HL-60 (cell line): ENCODE results near the gene TMEM132D.

Source experiments
- DNase-seq, 2 experiments: peaks; one replicate each; pipeline ENCODE4 v3.0.0-alpha.2; 2010 to 2020; ENCODE audit warnings: low read depth in 1 of 2, low spot score in 1 of 2
- H3K27ac ChIP-seq: fragments of 250-450 bp; sonication (Bioruptor Pico); replicated peaks from 2 replicates; pipeline ENCODE4 v1.5.1; 2020; ENCODE audit warnings: mild to moderate bottlenecking, moderate library complexity
- H3K27me3 ChIP-seq: fragments of 250-450 bp; sonication (Bioruptor Pico); 2 replicates; pipeline ENCODE4 v1.5.1; 2021; ENCODE audit warnings: mild to moderate bottlenecking, moderate library complexity; ENCODE audit not compliant: insufficient read depth, poor library complexity, severe bottlenecking
- H3K4me3 ChIP-seq: replicated peaks from 2 replicates; pipeline ENCODE4 v1.5.1; 2011; ENCODE audit warnings: mild to moderate bottlenecking, control low read depth, low read length; ENCODE audit not compliant: insufficient read depth
- CTCF ChIP-seq: IDR thresholded peaks from one replicate; pipeline ENCODE4 v1.5.1; 2011; ENCODE audit warnings: low read length, control low read depth, inconsistent platforms; ENCODE audit not compliant: insufficient read depth
- GABPA ChIP-seq: IDR thresholded peaks from 2 replicates; pipeline ENCODE4 v1.6.1; 2012; ENCODE audit warnings: low read depth
- POLR2AphosphoS5 ChIP-seq: IDR thresholded peaks from 2 replicates; pipeline ENCODE4 v1.6.1; 2012; ENCODE audit warnings: low read depth
- REST ChIP-seq: IDR thresholded peaks from 2 replicates; pipeline ENCODE4 v1.6.1; 2012; ENCODE audit warnings: low read depth; ENCODE audit not compliant: insufficient replicate concordance
- SPI1 ChIP-seq: IDR thresholded peaks from 2 replicates; pipeline ENCODE4 v1.6.1; 2012; ENCODE audit warnings: low read depth, mild to moderate bottlenecking, borderline replicate concordance

Gene TMEM132D

GRCh38 chr12:129675947-129676346 is 227.9 kb downstream of the TMEM132D start:
- no peak for TF ChIP-seq CTCF
- Histone ChIP-seq H3K27ac (no peak overlapping the region), H3K27me3 (no peaks in the 10 kb centered on the region), H3K4me3 (no peak overlapping the region)
- no peak for DNase-seq

GRCh38 chr12:129675496-129675895 is 228.3 kb downstream of the TMEM132D start:
- DNase-seq: no peak
- TF ChIP-seq SPI1: no peak
- no peak for TF ChIP-seq POLR2AphosphoS5
- no peak for TF ChIP-seq GABPA
- no peak for TF ChIP-seq CTCF
- no peak for TF ChIP-seq REST
- Histone ChIP-seq H3K27ac (no peak overlapping the region), H3K4me3 (no peak overlapping the region), H3K27me3 (no peaks in the 10 kb centered on the region)

- Histone ChIP-seq H3K4me3 (no peak overlapping the region), H3K27me3 (no peaks in the 10 kb centered on the region), H3K27ac (no peak overlapping the region)
- no peak for TF ChIP-seq SPI1
- TF ChIP-seq POLR2AphosphoS5: no peak
- TF ChIP-seq CTCF: no peak
- TF ChIP-seq REST: no peak
- no peak for TF ChIP-seq GABPA
- DNase-seq: no peak
Measured at GRCh38 chr12:129673806-129674205, 230.0 kb downstream of the TMEM132D start.

- no peaks in the 10 kb centered on the region for H3K27me3 ChIP-seq
- DNase-seq: no peak
- TF ChIP-seq GABPA (no peak), SPI1 (no peak), POLR2AphosphoS5 (no peak), REST (no peak), CTCF (no peak)
- no peak overlapping the region for H3K4me3 ChIP-seq
- no peak overlapping the region for H3K27ac ChIP-seq
Measured at GRCh38 chr12:129672110-129672509, 231.7 kb downstream of the TMEM132D start.
